Measurements from ENCODE around the gene ADGRV1.

Gene ADGRV1

DNA sequence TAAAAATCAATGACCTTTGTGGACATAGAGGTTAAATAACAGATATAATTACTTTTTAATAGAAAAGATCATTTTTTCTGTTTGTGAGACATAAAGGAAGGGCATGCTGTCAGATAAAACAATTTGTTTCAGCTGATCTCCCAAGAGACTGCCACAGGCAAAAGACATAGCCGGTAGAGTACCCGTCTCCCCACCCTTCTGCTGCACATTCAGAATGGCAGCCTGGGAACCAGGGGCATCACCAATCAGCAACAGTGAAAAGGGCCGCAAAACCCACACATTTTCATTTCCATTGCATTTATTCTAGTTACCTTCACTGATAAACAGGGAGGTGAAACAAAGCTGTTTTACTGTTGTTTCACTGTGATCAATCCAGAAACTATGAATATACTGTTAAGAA lies 466.9 kb downstream of the ADGRV1 start:
- TF ChIP-seq, protein P1, sequence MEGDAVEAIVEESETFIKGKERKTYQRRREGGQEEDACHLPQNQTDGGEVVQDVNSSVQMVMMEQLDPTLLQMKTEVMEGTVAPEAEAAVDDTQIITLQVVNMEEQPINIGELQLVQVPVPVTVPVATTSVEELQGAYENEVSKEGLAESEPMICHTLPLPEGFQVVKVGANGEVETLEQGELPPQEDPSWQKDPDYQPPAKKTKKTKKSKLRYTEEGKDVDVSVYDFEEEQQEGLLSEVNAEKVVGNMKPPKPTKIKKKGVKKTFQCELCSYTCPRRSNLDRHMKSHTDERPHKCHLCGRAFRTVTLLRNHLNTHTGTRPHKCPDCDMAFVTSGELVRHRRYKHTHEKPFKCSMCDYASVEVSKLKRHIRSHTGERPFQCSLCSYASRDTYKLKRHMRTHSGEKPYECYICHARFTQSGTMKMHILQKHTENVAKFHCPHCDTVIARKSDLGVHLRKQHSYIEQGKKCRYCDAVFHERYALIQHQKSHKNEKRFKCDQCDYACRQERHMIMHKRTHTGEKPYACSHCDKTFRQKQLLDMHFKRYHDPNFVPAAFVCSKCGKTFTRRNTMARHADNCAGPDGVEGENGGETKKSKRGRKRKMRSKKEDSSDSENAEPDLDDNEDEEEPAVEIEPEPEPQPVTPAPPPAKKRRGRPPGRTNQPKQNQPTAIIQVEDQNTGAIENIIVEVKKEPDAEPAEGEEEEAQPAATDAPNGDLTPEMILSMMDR (IDR thresholded peaks at IDR 0.05; ENCODE audit: low read depth, low read length), result no peak
- no peak for DNase-seq (ENCODE audit: extremely low read depth, low read depth)

DNA sequence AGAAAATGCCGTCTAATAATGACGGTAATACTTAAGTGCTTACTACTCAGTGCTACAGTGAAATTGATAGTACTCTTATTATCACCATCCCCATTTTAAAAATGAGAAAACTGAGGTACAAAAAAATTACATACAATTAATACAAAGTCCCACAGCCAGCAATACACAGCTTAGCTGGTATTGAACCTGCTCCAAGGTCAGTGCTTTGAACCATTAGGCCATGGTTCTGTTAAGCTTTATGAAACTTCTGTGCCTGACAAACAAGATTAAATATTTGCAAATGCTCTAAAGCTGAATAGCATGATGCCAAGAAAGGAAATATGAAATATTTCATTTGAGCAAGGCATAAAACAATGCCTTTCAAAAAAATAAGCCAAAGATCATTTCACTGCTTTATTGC lies 467.4 kb downstream of the ADGRV1 start:
- TF ChIP-seq, protein P1 (IDR thresholded peaks at IDR 0.05; ENCODE audit: low read depth, low read length), result no peak
- no peak for DNase-seq (ENCODE audit: extremely low read depth, low read depth)

DNA sequence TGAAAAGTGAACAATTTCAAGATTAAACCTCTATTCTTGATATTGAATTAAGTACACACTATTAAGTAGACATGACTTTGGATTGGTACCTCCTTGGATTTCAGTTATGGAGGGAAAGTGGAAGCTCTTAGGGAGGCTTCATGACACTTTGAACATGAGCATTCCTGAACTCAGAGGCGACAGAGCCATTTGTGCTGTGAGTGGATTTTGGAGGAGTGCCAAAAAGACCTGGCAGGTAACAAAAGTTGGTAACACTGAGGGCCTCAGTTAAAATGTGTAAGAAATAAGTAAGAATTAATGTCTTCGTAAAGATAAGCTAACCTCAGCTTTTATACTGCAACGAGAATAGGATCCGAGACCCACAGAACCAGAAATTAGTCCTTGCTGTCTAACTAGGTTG lies 467.9 kb downstream of the ADGRV1 start:
- TF ChIP-seq, protein P1 (IDR thresholded peaks at IDR 0.05; ENCODE audit: low read depth, low read length), result no peak
- DNase-seq (ENCODE audit: extremely low read depth, low read depth), result no peak

DNA sequence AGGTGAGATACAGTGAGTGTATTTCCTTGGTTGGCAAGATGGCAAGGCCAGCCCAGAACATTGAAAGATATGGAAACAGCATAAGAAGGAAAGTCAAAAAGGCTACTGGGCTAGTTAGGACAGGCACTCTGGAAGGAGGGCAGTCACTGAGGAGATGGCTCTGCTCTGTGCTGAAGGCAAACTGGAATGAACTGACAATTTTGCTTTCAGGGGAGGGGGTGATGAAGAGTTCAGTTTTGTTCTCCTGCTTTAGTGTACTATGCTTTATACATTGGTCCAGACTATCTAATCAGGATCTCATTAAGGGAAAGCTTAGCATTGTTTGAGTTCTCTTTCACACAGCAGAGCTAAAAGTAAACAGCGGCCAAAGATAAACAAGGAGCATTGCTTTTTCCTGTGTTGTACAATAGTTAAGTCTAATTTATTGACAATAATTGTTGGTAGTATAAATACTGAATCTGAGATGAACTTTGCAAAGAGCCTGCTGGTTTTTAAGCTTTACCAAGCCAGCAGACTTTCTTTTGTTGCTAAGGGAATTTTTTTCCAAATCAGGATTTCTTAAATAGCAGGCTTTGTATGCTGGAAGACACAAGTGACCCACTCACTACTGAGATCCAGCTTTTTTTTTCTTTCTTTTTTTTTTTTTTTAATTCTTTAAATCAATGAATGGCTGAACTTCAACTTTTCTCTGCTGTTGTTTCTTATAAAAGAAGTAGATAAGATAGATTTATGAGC lies 469.0 kb downstream of the ADGRV1 start:
- no peak for DNase-seq (ENCODE audit: extremely low read depth, low read depth)
- TF ChIP-seq, protein P1 (IDR thresholded peaks at IDR 0.05; ENCODE audit: low read depth, low read length), result no peak

DNA sequence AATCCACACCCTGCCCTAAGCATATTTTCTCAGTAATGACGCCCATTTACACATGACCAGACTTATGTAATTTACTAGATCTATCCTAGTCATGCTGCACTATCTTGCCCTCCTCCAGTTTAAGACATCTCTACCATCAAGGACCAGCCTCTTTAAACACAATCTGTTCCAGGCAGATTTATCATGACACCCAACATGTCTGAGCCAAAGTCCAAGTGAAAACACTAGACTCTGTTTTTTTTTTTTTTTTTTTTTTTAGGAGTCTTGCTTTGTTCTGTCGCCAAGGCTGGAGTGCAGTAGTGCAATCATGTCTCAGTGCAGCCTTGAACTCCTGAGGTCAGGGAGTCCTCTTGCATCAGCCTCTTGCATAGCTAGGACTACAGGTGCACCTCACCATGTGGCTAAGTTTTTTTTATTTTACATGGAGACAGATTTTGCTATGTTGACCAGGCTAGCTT lies 469.9 kb downstream of the ADGRV1 start:
- DNase-seq (ENCODE audit: extremely low read depth, low read depth), result no peak
- TF ChIP-seq, protein P1 (IDR thresholded peaks at IDR 0.05; ENCODE audit: low read depth, low read length), result no peak

DNA sequence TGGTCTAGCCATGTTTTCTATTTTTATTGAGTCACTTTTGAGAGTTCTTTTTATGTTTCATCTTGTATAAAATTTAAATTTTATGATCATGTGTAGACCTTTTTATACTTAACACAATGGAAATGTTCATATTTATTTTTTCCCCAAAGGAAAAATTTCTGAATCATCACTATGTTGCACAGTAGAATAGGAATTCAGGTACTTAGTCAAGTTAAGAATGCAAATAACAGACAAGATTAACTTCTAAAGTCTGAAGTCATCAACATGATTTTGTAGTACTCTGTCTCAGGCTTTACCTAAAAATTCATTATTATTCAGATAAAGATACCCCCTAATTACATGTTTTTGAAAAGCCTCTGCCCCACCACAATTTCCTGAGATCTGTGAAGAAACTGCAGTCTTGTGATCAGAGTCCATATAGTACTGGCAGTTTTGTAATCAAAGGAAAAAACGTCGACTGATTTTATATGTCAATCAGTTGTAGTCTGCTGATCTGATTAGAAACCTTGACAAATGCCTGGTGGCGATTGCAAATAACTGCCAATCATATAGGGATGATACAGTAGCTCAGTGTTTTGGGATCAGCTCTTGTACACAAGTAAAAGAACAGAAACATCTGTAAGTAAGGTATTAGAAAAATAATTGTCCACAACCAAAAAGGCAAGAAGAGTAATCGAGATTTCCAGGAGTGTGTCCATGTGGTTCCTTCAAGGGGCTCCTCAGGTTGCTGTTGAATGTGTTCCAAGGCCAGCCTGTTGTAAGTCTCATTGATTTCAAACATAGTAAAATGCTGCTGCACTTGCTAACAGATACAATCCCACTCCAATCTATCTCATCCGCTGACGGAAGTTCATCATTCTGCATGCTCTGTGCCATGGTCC lies 472.2 kb downstream of the ADGRV1 start:
- no peak for DNase-seq (ENCODE audit: extremely low read depth, low read depth)

More for the DNA sequence above, 472.2 kb downstream of the ADGRV1 start:
- TF ChIP-seq, protein P1 (IDR thresholded peaks at IDR 0.05; ENCODE audit: low read depth, low read length), result no peak

All from AG09319 (cell line).